Neutrophil (primary cell): ENCODE measurements around the gene ATF7IP.
"Not testable (repeated sequence)": the region's sequence is repeated elsewhere in the genome, so short reads cannot be mapped to it uniquely, and the experiment has no call there.

Source experiments
- H3K27ac ChIP-seq: fragments of 200-600 bp; sonication (generic); 2 replicates; pipeline ENCODE4 v1.5.1; 2016; ENCODE audit warnings: mild to moderate bottlenecking, moderate library complexity
- H3K27me3 ChIP-seq: fragments of 200-600 bp; sonication (generic); 2 replicates; pipeline ENCODE4 v1.6.0; 2016; ENCODE audit warnings: mild to moderate bottlenecking
- H3K36me3 ChIP-seq: fragments of 200-600 bp; sonication (generic); 2 replicates; pipeline ENCODE4 v1.5.1; 2017
- H3K4me1 ChIP-seq, 2 experiments: fragments of 200-600 bp in 1 of 2; sonication (generic) in 1 of 2; 1 replicate in 1 of 2; 2 replicates in 1 of 2; pipeline versions ENCODE4 v1.5.1 to v1.6.1; 2013 to 2016; ENCODE audit warnings: low read depth in 1 of 2, low read length in 1 of 2, mild to moderate bottlenecking in 1 of 2, moderate library complexity in 1 of 2; ENCODE audit not compliant: control insufficient read depth in 1 of 2, insufficient read depth in 1 of 2
- H3K4me3 ChIP-seq, 2 experiments: fragments of 200-600 bp in 1 of 2; sonication (generic) in 1 of 2; 1 replicate in 1 of 2; 2 replicates in 1 of 2; pipeline ENCODE4 v1.5.1; 2013 to 2016; ENCODE audit warnings: low read depth in 1 of 2, low read length in 1 of 2, mild to moderate bottlenecking in 1 of 2, moderate library complexity in 1 of 2
- H3K9me3 ChIP-seq: fragments of 200-600 bp; sonication (generic); 2 replicates; pipeline ENCODE4 v1.5.1; 2016
- TF ChIP-seq, protein P1 (sequence below): fragments of 200-600 bp; sonication (generic); IDR thresholded peaks from 2 replicates; pipeline ENCODE4 v1.5.1; 2016; ENCODE audit warnings: antibody characterized with exemption

The ATF7IP gene

GRCh38 chr12:14395074-14395778 is 29.7 kb downstream of the ATF7IP start:
- Histone ChIP-seq H3K36me3 (no peaks in the 10 kb centered on the region), H3K4me3 (no peak overlapping the region)
- TF ChIP-seq, protein P1, sequence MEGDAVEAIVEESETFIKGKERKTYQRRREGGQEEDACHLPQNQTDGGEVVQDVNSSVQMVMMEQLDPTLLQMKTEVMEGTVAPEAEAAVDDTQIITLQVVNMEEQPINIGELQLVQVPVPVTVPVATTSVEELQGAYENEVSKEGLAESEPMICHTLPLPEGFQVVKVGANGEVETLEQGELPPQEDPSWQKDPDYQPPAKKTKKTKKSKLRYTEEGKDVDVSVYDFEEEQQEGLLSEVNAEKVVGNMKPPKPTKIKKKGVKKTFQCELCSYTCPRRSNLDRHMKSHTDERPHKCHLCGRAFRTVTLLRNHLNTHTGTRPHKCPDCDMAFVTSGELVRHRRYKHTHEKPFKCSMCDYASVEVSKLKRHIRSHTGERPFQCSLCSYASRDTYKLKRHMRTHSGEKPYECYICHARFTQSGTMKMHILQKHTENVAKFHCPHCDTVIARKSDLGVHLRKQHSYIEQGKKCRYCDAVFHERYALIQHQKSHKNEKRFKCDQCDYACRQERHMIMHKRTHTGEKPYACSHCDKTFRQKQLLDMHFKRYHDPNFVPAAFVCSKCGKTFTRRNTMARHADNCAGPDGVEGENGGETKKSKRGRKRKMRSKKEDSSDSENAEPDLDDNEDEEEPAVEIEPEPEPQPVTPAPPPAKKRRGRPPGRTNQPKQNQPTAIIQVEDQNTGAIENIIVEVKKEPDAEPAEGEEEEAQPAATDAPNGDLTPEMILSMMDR, result no peak

DNA sequence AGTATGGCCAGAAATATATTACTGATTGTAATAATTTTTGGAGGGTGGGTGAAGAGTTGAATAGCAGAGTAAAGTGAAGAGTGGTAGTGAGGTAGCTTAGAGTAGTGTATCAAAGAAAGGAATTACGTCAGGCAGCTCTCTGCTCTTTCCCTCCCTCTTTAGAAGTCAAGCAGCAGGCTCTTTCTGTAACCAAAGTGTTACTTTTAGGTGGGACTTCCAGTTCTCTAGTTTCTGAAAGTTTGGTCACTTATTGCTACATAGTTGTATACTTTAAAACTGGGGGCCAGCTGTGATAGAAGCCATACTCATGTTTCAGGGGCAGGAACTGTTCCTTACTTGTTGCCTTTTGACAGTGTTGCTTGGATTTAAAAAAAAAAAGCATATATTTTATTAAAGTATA is 30.6 kb downstream of the ATF7IP start:
- H3K4me1 ChIP-seq, result peaks cover 22 to 44% of the 10 kb centered on the region in 2 experiments
- H3K27ac ChIP-seq, result peak overlapping the region; percentile 26
- no peak overlapping the region for H3K4me3 ChIP-seq
- no peaks in the 10 kb centered on the region for H3K36me3 ChIP-seq
- no peaks in the 10 kb centered on the region for H3K27me3 ChIP-seq
- H3K9me3 ChIP-seq, result no peaks in the 10 kb centered on the region
- TF ChIP-seq, protein P1, result no peak

More at GRCh38 chr12:14395074-14395778, 29.7 kb downstream of the ATF7IP start:
- Histone ChIP-seq H3K9me3 (no peaks in the 10 kb centered on the region), H3K4me1 (peaks cover 22 to 42% of the 10 kb centered on the region in 2 experiments), H3K27ac (peak overlapping the region; percentile 55), H3K27me3 (no peaks in the 10 kb centered on the region)

- H3K9me3 ChIP-seq, result no peaks in the 10 kb centered on the region
- H3K36me3 ChIP-seq, result no peaks in the 10 kb centered on the region
- H3K27me3 ChIP-seq, result no peaks in the 10 kb centered on the region
- TF ChIP-seq, protein P1, result no peak
- peaks cover 12 to 25% of the 10 kb centered on the region in 2 experiments for H3K4me1 ChIP-seq
- no peak overlapping the region for H3K4me3 ChIP-seq
- no peak overlapping the region for H3K27ac ChIP-seq
Measured at GRCh38 chr12:14399871-14400270, 34.4 kb downstream of the ATF7IP start.

DNA sequence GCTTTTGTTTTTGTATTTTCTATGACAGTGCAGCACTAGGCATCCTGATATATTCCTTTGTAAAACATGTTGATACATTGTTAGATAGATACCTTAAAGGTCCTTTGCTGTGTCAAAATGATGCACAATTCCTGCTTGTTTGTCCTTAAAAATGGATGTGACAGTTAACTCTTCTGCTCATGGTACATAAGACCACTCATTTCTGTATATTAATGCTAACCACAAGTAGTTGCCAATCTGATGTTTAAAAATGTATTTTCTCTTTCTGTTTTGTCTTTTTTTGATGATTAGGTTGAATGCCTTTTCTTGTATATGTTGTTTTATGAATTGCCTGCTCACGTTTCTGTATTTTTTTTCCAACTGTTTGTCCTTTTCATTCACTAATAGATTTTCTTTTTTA is 35.1 kb downstream of the ATF7IP start:
- Histone ChIP-seq H3K9me3 (no peaks in the 10 kb centered on the region), H3K4me3 (no peak overlapping the region), H3K27me3 (no peaks in the 10 kb centered on the region), H3K27ac (no peak overlapping the region), H3K4me1 (peaks cover 5 to 18% of the 10 kb centered on the region in 2 experiments), H3K36me3 (no peaks in the 10 kb centered on the region)
- TF ChIP-seq, protein P1, result no peak

DNA sequence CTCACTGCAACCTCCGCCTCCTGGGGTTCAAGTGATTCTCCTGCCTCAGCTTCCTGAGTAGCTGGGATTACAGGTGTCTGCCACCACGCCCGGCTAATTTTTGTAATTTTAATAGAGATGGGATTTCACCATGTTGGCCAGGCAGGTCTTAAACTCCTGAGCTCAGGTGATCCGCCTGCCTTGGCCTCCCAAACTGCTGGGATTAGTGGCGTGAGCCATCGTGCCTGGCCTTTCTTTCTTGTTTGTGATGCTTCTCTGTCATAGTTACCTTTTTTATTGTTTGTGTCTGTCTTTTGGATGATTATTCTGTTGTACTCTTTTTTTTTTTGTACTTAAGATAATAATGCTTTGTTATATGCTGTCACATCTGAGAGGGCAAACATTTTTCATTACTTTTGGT is 35.8 kb downstream of the ATF7IP start:
- H3K4me1 ChIP-seq, result peaks cover 0 to 11% of the 10 kb centered on the region in 2 experiments
- H3K27me3 ChIP-seq, H3K36me3 ChIP-seq, H3K4me3 ChIP-seq, H3K9me3 ChIP-seq, H3K27ac ChIP-seq: not testable (repeated sequence)

- Histone ChIP-seq H3K9me3 (no peaks in the 10 kb centered on the region), H3K36me3 (no peaks in the 10 kb centered on the region), H3K4me1 (peaks cover 0 to 10% of the 10 kb centered on the region in 2 experiments), H3K27me3 (no peaks in the 10 kb centered on the region), H3K27ac (no peak overlapping the region), H3K4me3 (no peak overlapping the region)
- TF ChIP-seq, protein P1, result no peak
Measured at GRCh38 chr12:14402697-14403096, 37.2 kb downstream of the ATF7IP start.
